HepG2 (cell line): ENCODE results near the gene SERTAD1. TPM values are rescaled to one million over a fixed set of nuclear protein-coding genes. Genes with fewer than 3 reads are reported as not detected.

Experiments
- ELF3 ChIP-seq: IDR thresholded peaks from 2 replicates; pipeline ENCODE4 v1.6.1; 2016; ENCODE audit warnings: missing genetic modification reagents, missing compliant biosample characterization
- GLMP ChIP-seq: sonication (generic); formaldehyde crosslinking; IDR thresholded peaks from 2 replicates; pipeline ENCODE4 v1.9.0; 2021; ENCODE audit warnings: missing genetic modification reagents, mild to moderate bottlenecking, borderline replicate concordance
- HIC2 ChIP-seq: sonication (generic); formaldehyde crosslinking; IDR thresholded peaks from 2 replicates; pipeline ENCODE4 v1.9.0; 2022; ENCODE audit warnings: low read depth, missing genetic modification reagents
- KAT2B ChIP-seq: fragments of 150-350 bp; IDR thresholded peaks from 2 replicates; pipeline ENCODE4 v1.6.1; 2014; ENCODE audit warnings: low read depth, low read length, borderline replicate concordance
- KDM3A ChIP-seq: IDR thresholded peaks from 2 replicates; pipeline ENCODE4 v1.6.1; 2018; ENCODE audit warnings: low read depth, missing compliant biosample characterization
- MAFG ChIP-seq: sonication (generic); formaldehyde crosslinking; IDR thresholded peaks from 2 replicates; pipeline ENCODE4 v1.5.1; 2020; ENCODE audit warnings: mild to moderate bottlenecking, missing genetic modification reagents
- MAZ ChIP-seq, 2 experiments: sonication (generic) in 1 of 2; formaldehyde crosslinking in 1 of 2; IDR thresholded peaks; 2 replicates each; pipeline versions ENCODE4 v1.5.0 to v1.6.1; 2012 to 2020; ENCODE audit warnings: low read depth in 2 of 2, mild to moderate bottlenecking in 2 of 2, borderline replicate concordance in 1 of 2, improper control_type of control experiment in 1 of 2, low read length in 1 of 2, missing genetic modification reagents in 1 of 2, moderate library complexity in 1 of 2
- MIXL1 ChIP-seq: IDR thresholded peaks from 2 replicates; pipeline ENCODE4 v1.6.1; 2016
- RFXANK ChIP-seq: IDR thresholded peaks from 2 replicates; pipeline ENCODE4 v1.6.1; 2016
- THAP11 ChIP-seq: IDR thresholded peaks from 2 replicates; pipeline ENCODE4 v1.6.1; 2016; ENCODE audit warnings: missing biosample characterization, missing genetic modification reagents
- TOPORS ChIP-seq: sonication (generic); formaldehyde crosslinking; IDR thresholded peaks from 2 replicates; pipeline ENCODE4 v1.8.0; 2023; ENCODE audit warnings: mild to moderate bottlenecking, missing genetic modification reagents
- ZFP82 ChIP-seq: sonication (generic); formaldehyde crosslinking; IDR thresholded peaks from 2 replicates; pipeline ENCODE4 v1.5.1; 2020; ENCODE audit warnings: mild to moderate bottlenecking, missing genetic modification reagents, borderline replicate concordance
- ZNF234 ChIP-seq: sonication (generic); formaldehyde crosslinking; conservative IDR thresholded peaks from 2 replicates; pipeline ENCODE4 v1.5.1; 2020; ENCODE audit warnings: mild to moderate bottlenecking, missing genetic modification reagents
- ZNF326 ChIP-seq: sonication (generic); formaldehyde crosslinking; IDR thresholded peaks from 2 replicates; pipeline ENCODE4 v1.4.0; 2020; ENCODE audit warnings: missing genetic modification reagents, borderline replicate concordance
- ZNF331 ChIP-seq: sonication (generic); formaldehyde crosslinking; IDR thresholded peaks from 2 replicates; pipeline ENCODE4 v1.4.0; 2020; ENCODE audit warnings: missing genetic modification reagents
- ZNF354B ChIP-seq: sonication (generic); formaldehyde crosslinking; IDR thresholded peaks from 2 replicates; pipeline ENCODE4 v1.8.0; 2022; ENCODE audit warnings: mild to moderate bottlenecking, missing genetic modification reagents
- ZNF451 ChIP-seq: sonication (generic); formaldehyde crosslinking; IDR thresholded peaks from 2 replicates; pipeline ENCODE4 v1.5.0; 2020; ENCODE audit warnings: mild to moderate bottlenecking, missing genetic modification reagents
- ZNF841 ChIP-seq: sonication (generic); formaldehyde crosslinking; IDR thresholded peaks from 2 replicates; pipeline ENCODE4 v1.8.1; 2023; ENCODE audit warnings: missing genetic modification reagents, borderline replicate concordance
- polyA plus RNA-seq, 8 experiments: library from polyadenylated mRNA; depleted of rRNA in 3 of 8; stranded (reverse) in 7 of 8; unstranded in 1 of 8; fragments of >200 nt; fragmentation: Illumina TruSeq in 4 of 8; extraction: Trizol in 4 of 8; gene quantifications; 2 replicates each; pipeline versions ENCODE4 v1.2.1 to v1.2.3, GENCODE V29; 2011 to 2016; ENCODE audit warnings: low read depth in 4 of 8, missing spikeins in 1 of 8, mixed read lengths in 1 of 8; ENCODE audit not compliant: insufficient read depth in 1 of 8
- total RNA-seq, 5 experiments: library from RNA; depleted of rRNA; stranded (reverse); fragments of >200 nt; fragmentation: Illumina TruSeq; extraction: Trizol; gene quantifications; 2 replicates each; pipeline ENCODE4 v1.2.3, GENCODE V29; 2016; ENCODE audit warnings: low read depth in 1 of 5
- TF ChIP-seq, protein P1 (sequence below): sonication (generic); formaldehyde crosslinking; IDR thresholded peaks from 2 replicates; pipeline ENCODE4 v1.5.1; 2020; ENCODE audit warnings: missing genetic modification reagents, mild to moderate bottlenecking, borderline replicate concordance
- TF ChIP-seq, protein P2 (sequence below): sonication (generic); formaldehyde crosslinking; IDR thresholded peaks from 2 replicates; pipeline ENCODE4 v1.4.0; 2020; ENCODE audit warnings: missing genetic modification reagents, mild to moderate bottlenecking, borderline replicate concordance

The SERTAD1 gene
- total and polyA plus RNA-seq, 2 of the 13 experiments (the other 11 are each of a cell fraction or from before 2014, with no cell fraction given), result 4.3 to 4.5 TPM

GRCh38 chr19:40420766-40421765 is 4.7 kb downstream of the SERTAD1 start (continued):
- TF ChIP-seq ELF3 (CRISPR knock-in tag), result peak; percentile 64
- no peak for TF ChIP-seq ZNF354B (CRISPR knock-in tag)
- 0 out of 2 replicates have a peak, but pooled peaks have one; percentile 92 for TF ChIP-seq ZNF451 (CRISPR knock-in tag)
- no peak for TF ChIP-seq ZNF841 (CRISPR knock-in tag)
- TF ChIP-seq GLMP (CRISPR knock-in tag), result no peak
- TF ChIP-seq MAFG, result no peak
- peak; percentile 62; the same call in 1 of the 2 replicates for TF ChIP-seq HIC2
- TF ChIP-seq, protein P1, sequence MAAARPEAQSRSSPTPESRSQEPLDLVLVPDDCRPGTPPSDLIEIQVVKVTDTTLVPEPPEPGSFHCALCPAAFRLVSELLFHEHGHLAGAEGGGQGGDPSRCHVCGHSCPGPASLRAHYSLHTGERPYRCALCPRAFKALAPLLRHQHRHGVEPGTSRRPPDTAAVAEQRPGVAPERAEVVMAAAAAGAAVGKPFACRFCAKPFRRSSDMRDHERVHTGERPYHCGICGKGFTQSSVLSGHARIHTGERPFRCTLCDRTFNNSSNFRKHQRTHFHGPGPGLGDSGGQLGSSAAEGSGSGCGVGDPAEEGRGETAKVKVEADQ (CRISPR knock-in tag), result peak; percentile 64
- TF ChIP-seq THAP11 (CRISPR knock-in tag), result peak; percentile 71; the same call in 1 of the 2 replicates
- TF ChIP-seq, protein P2, sequence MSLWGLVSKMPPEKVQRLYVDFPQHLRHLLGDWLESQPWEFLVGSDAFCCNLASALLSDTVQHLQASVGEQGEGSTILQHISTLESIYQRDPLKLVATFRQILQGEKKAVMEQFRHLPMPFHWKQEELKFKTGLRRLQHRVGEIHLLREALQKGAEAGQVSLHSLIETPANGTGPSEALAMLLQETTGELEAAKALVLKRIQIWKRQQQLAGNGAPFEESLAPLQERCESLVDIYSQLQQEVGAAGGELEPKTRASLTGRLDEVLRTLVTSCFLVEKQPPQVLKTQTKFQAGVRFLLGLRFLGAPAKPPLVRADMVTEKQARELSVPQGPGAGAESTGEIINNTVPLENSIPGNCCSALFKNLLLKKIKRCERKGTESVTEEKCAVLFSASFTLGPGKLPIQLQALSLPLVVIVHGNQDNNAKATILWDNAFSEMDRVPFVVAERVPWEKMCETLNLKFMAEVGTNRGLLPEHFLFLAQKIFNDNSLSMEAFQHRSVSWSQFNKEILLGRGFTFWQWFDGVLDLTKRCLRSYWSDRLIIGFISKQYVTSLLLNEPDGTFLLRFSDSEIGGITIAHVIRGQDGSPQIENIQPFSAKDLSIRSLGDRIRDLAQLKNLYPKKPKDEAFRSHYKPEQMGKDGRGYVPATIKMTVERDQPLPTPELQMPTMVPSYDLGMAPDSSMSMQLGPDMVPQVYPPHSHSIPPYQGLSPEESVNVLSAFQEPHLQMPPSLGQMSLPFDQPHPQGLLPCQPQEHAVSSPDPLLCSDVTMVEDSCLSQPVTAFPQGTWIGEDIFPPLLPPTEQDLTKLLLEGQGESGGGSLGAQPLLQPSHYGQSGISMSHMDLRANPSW (CRISPR knock-in tag), result no peak; the same call in 1 of the 2 replicates
- TF ChIP-seq KDM3A, result peak; percentile 31; the same call in 1 of the 2 replicates
- peak; percentile 76 for TF ChIP-seq ZNF331 (CRISPR knock-in tag)
- TF ChIP-seq RFXANK (CRISPR knock-in tag), result no peak
- no peak for TF ChIP-seq MIXL1
- 0 out of 2 replicates have a peak, but pooled peaks have one; percentile 32 for TF ChIP-seq MAZ (IDR thresholded peaks at IDR 0.05; ENCODE audit: borderline replicate concordance, low read depth, low read length)
- TF ChIP-seq MAZ (CRISPR knock-in tag; IDR thresholded peaks at IDR 0.05; ENCODE audit: low read depth), result peak; percentile 98
- no peak for TF ChIP-seq ZNF326
- TF ChIP-seq TOPORS (CRISPR knock-in tag), result peak; percentile 45
- no peak for TF ChIP-seq KAT2B
- no peak; the same call in 1 of the 2 replicates for TF ChIP-seq ZFP82 (CRISPR knock-in tag)
- TF ChIP-seq ZNF234 (CRISPR knock-in tag), result no peak
